Islet precursor cell (in vitro differentiated cells): ENCODE measurements around the gene HOXB7.

ENCODE experiments used
- DNase-seq: peaks from one replicate; pipeline ENCODE4 v3.0.0-alpha.2; 2018

The HOXB7 gene

DNA sequence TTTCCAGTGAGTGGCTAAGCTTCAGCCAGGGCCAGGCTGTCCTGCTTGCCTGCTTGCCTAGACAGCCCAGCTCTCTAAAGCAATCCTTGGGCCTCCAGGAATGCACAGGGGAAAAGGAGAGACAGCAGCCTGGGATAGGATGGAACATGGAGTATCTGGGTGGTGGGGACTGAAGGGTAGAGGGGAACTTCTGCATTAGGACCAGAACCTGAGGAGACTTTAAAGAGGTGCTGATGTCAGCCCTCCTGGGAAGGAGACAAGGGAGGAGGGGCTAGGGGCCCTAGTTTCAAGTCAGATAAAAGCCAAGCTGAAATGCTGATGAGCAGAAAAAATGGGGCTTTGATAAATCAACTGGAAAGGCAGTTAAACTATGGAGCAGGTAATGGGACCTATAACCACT, 1.8 kb downstream of the HOXB7 start:
- DNase-seq = peak; percentile 87

DNA sequence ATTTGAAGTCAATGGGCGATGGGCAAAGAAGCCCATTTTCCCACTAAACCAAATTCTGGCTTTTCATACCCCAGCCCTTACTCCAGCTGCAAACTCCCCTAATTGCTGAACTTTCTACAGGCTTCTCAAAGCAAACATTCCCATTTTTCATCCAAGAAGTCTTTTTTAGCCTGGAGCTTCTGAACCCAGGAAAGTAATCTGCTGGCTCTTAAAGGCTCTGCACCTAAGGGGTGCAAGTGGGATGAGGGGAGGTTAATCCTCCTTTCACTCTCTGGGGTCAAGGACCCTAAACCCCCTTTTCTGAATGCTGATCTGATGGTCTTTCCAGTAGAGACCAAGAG, 2.4 kb downstream of the HOXB7 start:
- no peak for DNase-seq

DNA sequence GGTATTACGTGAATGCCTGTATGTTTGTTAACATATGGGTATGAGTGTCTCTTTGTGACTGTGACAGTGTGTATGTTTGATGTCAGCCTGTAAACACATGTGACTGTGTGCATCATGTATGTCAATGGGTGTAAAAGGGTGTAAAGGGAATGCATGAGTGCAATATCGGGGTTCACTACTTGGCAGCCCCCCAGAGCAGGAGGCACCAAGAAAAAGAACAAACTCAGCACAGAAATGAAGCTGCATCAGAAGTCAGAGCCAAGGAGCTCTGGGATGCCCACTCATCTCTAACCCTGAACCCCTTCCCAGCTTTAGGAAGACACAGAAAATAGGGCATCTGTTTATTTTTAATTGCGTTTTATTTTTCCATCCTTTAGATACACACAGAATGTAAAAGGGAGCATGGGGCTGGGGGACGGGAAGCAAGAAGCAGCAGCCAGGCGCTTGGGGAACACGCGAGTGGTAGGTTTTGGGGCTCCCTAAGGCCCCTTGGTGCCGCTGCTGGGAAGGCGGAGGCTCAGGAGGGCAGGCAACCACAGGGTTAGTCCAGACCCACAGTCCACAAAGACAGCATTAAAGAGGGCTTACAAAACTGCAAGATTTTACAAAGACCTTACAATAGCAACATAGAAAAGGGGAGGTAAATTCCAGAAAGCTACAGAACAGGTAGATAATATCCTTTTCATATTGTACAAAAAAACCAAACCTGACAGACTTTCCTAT, 3.8 kb downstream of the HOXB7 start:
- DNase-seq = no peak

DNA sequence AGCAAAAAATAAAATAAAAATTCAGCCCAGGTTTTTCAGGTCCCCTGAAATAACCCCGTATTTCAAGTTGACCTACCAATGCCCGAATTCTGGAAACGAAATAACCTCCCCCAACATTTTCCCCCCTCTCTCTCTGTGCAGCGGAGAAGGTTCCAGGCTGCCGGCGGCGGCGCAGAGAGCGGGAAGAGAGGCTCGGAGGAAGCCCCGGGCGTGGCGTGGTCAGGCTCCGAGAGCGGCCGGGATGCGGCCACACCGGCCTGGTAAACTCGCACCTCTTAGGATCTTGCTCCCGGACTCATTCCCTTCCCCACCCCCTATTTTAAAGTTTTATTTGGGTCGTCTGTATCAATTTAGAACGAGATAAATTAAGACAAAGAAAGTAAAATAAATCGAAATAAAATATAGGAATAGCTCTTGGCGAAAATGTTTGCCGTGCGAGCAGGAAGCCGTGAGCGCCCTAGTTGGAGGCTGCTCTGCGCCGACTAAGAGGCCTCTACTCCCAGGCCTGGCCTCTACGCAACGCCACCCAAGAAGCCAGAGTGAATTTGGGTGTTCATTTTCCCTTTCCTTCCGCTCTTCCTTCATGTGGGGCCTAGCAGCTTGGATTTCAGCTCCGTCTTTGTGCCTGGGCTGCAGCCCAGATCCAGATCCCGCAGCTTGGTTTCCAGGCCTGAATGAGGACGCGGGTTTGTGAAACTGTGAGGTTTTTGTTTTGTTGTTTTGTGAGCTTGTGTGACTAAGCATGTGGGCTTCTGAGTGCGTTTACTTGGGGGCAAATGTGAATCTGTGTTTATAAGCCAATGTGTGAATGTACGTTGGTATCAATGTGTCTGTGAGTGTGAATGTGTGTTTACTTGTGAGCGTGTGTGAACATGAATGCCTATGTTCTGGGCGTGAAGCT, 4.6 kb downstream of the HOXB7 start:
- DNase-seq = peak; percentile 75

DNA sequence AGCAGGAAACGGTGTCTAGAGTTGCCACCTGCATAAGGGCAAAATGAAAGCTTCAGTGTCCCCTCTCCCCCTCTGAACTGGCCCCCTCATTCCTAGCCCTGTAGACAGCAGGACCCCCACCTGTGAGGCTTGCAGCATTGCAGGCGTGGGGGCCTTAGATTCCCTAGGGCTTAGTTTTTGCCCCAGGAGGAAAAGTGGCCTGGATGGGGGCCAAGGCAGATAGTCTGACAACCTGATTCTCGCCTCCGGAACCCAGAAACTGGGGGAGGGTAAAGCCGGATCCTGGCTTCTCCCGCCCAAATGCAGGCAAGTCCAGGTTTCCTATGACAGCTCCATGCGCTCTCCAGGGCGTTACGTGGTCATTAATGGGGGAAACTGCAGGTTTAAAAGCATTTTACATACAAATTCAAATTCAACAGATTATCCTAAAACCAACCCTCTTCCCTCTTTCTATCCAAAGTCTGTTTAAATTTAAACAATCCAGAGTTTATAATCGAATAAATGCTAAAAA, 5.4 kb downstream of the HOXB7 start:
- DNase-seq = peak; percentile 68

DNA sequence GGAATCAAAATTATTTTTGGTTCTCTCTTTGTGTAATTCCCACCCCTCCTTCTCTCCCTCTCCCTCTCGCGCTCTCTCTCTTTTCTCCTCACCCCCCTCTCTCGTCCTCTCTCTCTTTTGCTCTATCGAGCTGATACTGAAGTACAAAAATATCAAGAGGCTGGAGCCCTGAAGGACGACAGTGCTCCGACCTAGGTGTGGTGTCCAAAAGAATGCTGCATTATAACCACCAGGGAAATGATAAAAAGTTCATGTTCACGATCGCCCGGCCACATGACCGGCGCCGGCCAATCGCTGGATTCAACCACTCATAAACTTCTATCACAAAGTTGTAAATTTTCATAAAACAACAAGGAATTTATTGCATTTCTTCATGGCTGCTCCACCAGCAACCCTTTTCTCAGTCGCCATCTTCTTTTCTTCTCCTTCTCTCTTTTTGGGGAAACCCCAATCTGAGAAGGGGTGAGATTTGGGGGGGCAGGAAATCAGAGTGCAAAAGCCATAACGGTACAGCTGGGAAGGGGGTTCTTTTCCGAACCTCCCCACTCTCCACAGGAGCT, 6.0 kb downstream of the HOXB7 start, which contains the start of gene HOXB6:
Gene HOXB6, minus strand, starts transcription at position 217 of the 560 bp plus-strand sequence. CDS start 6,836 bp downstream, outside the sequence.
- DNase-seq = no peak

DNA sequence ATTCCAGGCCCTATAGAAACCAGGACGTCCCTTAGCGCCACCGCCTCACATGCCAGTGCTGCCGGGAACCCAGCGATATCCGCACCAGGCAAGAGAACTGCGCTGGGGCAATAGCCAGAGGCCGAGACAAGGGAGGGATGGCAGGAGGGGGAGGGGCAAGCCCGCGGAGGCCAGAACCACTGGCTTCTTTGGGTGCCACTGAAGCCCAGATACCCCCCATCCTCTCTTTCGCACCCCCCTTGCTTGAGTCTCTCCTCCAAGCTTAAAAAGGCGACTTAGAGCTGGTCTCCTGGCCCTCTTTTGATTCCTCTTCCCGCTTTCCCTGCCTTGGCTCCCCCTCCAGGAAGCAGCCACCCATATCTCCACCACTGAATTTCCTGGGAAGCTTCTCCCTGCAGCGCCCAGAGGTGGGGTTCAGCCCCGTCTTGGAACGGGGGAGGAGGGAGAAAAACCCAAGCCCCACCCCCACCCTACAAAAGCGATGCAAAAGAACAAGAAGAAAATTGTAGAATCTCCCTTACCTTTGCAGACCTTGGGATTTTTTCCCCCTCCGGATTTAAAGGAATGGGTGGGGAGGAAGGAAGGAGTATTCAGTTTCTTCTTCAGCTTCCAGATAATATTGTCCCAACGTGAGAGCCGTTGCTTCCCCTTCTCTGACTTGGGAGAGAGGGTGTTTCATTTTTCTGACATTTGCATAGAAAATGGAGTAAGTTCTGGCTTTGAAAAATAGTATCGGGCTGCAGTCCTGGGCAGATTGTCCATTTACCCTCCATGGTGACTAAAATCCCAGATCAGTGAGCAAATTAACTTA, 6.7 kb downstream of the HOXB7 start:
- DNase-seq = peak; percentile 88

DNA sequence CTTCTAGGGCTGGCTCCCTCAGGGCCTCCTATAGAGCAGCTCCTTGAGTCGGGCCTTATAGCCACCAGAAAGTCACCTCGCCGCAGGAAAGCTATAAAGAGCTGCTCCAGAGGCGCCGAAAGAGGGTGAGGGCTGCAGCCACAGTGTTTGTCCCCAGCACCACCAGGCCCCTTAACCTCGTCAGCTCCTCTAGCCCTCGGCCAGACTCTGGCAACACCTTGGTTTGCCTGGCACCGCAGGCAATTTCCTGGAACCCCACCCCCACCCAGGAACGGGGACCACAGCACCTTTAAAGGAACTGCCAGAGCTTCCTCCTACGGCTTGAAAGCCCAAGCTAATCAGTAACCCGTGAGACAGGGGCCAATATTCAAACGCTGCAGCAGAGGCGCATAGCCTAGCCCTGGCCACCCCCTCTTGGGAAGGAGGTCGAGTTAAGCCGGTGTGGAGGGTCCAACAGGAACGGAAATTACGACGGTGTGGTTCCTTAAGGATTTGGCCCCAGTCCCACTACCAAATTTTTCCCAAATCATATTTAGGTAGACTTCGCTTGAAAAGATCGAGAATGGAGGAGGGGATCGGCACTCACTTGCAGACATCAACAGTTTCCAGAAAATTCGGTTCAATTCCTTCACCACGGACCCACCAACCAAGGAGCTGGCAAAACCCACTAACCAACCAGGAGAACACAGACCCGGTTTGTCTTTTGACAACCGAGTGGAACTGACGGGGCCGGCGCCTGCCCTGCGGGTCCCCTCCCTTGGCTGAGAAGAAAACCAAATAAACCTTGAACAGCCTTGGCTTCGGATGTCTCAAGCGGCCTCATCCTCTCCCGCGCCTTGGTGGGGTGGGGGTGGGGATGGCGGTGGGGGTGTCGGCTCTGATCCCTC, 9.0 kb downstream of the HOXB7 start:
- peak; percentile 87 for DNase-seq

GRCh38 chr17:48601207-48601538, 9.6 kb downstream of the HOXB7 start:
- no peak for DNase-seq

GRCh38 chr17:48600244-48601098, 10.3 kb downstream of the HOXB7 start:
- peak; percentile 97 for DNase-seq

GRCh38 chr17:48599354-48599753, 11.5 kb downstream of the HOXB7 start:
- DNase-seq = no peak

DNA sequence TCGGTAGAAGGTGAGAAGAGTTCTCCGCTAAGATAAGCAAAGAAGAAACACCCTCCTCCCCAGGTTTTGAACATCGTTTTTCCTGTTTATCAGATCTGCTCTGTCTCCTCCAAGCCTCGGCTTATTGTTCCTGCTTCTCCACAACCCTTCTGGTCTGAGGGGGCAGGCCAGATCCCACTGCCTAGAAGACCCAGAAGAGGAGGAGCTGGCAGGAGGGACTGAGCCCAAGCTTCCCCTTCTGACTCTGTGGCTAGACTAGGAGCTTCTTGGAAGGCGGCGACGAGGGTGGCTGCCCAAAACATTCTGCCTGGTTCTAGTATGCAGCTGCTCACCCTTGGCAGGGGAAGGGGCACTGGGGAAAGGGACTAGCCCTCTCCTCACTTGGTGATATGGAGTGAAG, 12.1 kb downstream of the HOXB7 start:
- peak; percentile 79 for DNase-seq

- peak; percentile 82 for DNase-seq
These were observed 12.8 kb downstream of the HOXB7 start for GRCh38 chr17:48597778-48598631.

DNA sequence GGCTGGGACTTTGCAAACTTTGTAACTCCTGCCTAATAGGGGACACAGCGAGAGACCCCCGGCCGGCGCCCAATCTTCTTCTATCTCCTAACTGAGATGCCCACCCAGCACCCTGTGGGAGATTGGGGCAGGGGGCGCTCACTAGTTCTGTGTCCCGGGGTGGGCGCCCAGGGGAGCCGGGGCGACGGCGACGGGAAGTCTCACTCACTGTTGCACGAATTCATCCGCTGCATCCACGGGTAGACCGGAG, 13.4 kb downstream of the HOXB7 start:
- no peak for DNase-seq

DNA sequence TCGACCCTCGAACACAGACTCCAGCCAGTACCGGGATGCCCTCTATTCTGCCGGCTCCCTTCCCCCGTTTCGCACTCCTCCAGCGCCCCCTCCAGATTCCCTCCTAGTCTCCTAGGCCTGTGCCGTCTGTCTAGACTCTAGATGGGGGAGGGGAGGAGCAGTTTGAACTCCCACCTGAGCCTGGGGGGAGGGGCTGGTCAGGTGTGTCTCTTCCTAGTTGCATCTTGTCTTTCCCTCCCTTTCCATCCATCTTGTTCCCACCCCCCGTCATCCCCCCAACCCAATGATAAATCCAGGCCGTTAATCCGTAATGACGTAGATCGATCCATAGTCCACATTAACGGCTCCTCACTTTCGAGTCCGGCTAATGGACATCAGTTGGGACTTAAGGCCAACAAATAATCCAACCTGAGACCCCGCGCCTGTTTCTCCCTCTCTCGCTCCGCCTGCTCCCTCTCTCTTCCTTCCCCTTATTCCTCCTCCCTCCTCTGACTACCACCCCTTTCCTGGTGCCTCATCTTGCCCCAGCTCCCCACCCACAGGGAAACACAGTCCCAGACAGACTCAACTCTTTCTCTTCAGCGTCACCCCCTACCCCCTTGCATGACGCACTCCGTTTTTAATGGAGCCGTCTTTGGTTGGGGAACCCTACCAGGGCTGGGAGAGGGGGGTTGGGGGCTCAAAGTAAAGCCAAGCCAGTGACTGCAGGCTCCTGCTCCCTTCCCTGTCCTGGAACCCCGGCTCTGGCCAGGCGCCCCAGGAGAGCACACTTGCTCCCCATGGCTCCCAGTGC, 13.9 kb downstream of the HOXB7 start:
- DNase-seq = peak; percentile 71

DNA sequence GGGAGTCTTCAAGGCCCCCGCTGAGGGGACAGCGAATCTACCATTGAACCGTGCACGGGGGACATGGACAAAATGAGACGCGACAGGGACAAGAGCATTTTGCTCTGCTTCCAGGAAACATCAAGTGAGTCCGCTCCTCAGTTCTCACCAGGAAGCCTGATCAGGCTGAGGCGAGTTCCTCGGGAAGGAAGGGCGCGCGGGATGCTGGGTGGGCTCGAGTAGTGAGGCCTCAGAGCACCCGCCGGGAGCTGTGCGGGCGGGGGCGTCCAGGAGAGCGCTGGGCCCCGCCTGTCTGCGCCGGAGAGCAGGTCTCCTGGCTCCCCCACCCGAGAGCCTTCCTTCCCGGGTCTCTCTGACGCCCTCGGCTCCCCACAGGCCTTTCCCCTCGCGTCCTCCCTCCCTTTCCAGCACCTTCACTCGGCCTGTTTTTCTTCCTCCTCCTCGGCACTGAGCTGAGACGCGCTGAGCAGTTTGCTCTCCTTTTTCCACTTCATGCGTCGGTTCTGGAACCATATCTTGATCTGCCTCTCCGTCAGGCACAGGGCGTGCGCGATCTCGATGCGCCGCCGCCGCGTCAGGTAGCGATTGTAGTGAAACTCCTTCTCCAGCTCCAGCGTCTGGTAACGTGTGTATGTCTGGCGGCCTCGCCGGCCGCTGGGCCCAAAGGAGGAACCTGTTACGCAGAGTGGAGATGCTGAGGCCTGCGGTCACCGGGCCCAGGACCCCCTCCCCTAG, 14.7 kb downstream of the HOXB7 start:
- peak; percentile 84 for DNase-seq

GRCh38 chr17:48595278-48595999, 15.4 kb downstream of the HOXB7 start:
- peak; percentile 71 for DNase-seq
